Ishikawa (cell line): ENCODE measurements around the gene AMN1.
A peak's percentile ranks its signal among the peaks of the same experiment; 100 is the strongest.

Experiments used
- CREB1 ChIP-seq: IDR thresholded peaks from 2 replicates; pipeline ENCODE4 v1.6.1; 2012; ENCODE audit warnings: low read depth
- EGR1 ChIP-seq: IDR thresholded peaks from 2 replicates; pipeline ENCODE4 v1.6.1; 2012
- EP300 ChIP-seq: IDR thresholded peaks from 2 replicates; pipeline ENCODE4 v1.6.1; 2012; ENCODE audit warnings: borderline replicate concordance
- FOXM1 ChIP-seq: IDR thresholded peaks from 2 replicates; pipeline ENCODE4 v1.6.1; 2012; ENCODE audit warnings: low read depth, borderline replicate concordance
- NFIC ChIP-seq: IDR thresholded peaks from 2 replicates; pipeline ENCODE4 v1.6.1; 2012
- RAD21 ChIP-seq: IDR thresholded peaks from 2 replicates; pipeline ENCODE4 v1.6.1; 2012; ENCODE audit warnings: low read depth
- REST ChIP-seq: IDR thresholded peaks from 2 replicates; pipeline ENCODE4 v1.6.1; 2012; ENCODE audit warnings: low read depth, mild to moderate bottlenecking
- TAF1 ChIP-seq: IDR thresholded peaks from 2 replicates; pipeline ENCODE4 v1.6.1; 2012; ENCODE audit warnings: low read depth, mild to moderate bottlenecking
- TEAD4 ChIP-seq: IDR thresholded peaks from 2 replicates; pipeline ENCODE4 v1.6.1; 2012
- YY1 ChIP-seq: IDR thresholded peaks from 2 replicates; pipeline ENCODE4 v1.6.1; 2012; ENCODE audit warnings: low read depth
- ZBTB7A ChIP-seq: IDR thresholded peaks from 2 replicates; pipeline ENCODE4 v1.6.1; 2012; ENCODE audit warnings: low read depth
- TF ChIP-seq, protein P1 (sequence below): IDR thresholded peaks from 2 replicates; pipeline ENCODE4 v1.6.1; 2012
- TF ChIP-seq, protein P2 (sequence below): IDR thresholded peaks from 2 replicates; pipeline ENCODE4 v1.6.1; 2012

The AMN1 gene

DNA sequence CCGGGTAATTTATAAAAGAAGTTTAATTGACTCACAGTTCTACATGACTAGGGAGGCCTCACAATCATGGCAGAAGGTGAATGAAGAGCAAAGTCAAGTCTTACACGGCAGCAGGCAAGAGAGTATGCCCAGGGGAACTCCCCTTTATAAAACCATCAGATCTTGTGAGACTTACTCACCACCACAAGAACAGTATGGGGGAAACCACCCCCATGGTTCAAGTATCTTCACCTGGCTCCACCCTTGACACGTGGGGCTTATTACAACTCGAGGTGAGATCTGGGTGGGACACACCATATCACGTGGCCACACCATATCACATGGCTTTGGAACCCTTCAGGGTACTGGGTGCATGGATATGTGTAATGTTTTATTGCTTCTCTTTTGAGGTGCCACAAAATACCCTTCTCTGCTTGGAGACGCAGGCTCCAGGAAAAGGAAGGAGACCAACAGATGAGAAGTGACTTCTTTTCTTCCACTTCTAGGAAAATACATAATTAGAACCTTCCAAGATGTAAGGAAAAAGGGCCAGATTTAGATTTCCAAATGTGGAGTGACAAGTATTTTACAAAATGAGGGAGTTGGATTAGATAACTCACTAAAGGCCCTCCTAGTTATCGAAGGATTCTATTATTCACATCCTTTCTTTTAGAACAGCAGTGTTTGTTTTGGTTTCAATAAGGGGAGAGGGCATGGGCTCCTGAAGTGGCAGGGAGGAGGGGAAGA is 102.4 kb downstream of the AMN1 start:
- TF ChIP-seq, protein P1, sequence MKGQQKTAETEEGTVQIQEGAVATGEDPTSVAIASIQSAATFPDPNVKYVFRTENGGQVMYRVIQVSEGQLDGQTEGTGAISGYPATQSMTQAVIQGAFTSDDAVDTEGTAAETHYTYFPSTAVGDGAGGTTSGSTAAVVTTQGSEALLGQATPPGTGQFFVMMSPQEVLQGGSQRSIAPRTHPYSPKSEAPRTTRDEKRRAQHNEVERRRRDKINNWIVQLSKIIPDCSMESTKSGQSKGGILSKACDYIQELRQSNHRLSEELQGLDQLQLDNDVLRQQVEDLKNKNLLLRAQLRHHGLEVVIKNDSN, result 0 out of 2 replicates have a peak, but pooled peaks have one; percentile 23
- no peak for TF ChIP-seq YY1
- no peak for TF ChIP-seq CREB1

- TF ChIP-seq CREB1 (no peak), ZBTB7A (no peak), TEAD4 (no peak), EGR1 (no peak), YY1 (no peak), EP300 (no peak), RAD21 (no peak), FOXM1 (no peak), NFIC (no peak), TAF1 (no peak), REST (no peak)
- TF ChIP-seq, protein P2, sequence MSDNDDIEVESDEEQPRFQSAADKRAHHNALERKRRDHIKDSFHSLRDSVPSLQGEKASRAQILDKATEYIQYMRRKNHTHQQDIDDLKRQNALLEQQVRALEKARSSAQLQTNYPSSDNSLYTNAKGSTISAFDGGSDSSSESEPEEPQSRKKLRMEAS, result no peak
Observed at GRCh38 chr12:31622038-31622437, 106.8 kb downstream of the AMN1 start.
